22Rv1 (cell line): ENCODE data around the gene SSR4.
A peak's percentile ranks its signal among the peaks of the same experiment; 100 is the strongest.

Source experiments
- H3K27ac ChIP-seq: fragments of 450-650 bp; 2 replicates; pipeline ENCODE4 v1.5.1; 2017
- CTCF ChIP-seq: fragments of 450-650 bp; IDR thresholded peaks from 2 replicates; pipeline ENCODE4 v1.5.1; 2017; ENCODE audit warnings: mild to moderate bottlenecking
- ZFX ChIP-seq: fragments of 450-650 bp; IDR thresholded peaks from 2 replicates; pipeline ENCODE4 v1.6.1; 2017; ENCODE audit warnings: antibody characterized with exemption, borderline replicate concordance

The SSR4 gene

GRCh38 chrX:153794897-153795816 is 689 bp downstream of the SSR4 start:
- peak overlapping the region; percentile 76 for H3K27ac ChIP-seq
- no peak for TF ChIP-seq CTCF
- no peak for TF ChIP-seq ZFX

- TF ChIP-seq CTCF, result no peak
- no peak for TF ChIP-seq ZFX
These were observed 3.0 kb downstream of the SSR4 start for GRCh38 chrX:153797415-153798015.

GRCh38 chrX:153799326-153799725 is 4.9 kb downstream of the SSR4 start:
- no peak overlapping the region for H3K27ac ChIP-seq
- TF ChIP-seq ZFX (no peak), CTCF (no peak)

More at GRCh38 chrX:153797415-153798015, 3.0 kb downstream of the SSR4 start:
- H3K27ac ChIP-seq, result no peak overlapping the region

- H3K27ac ChIP-seq, result no peak overlapping the region
- TF ChIP-seq CTCF (no peak), ZFX (no peak)
These were observed 5.8 kb downstream of the SSR4 start for GRCh38 chrX:153800177-153800722.

GRCh38 chrX:153800746-153801145 is 6.3 kb downstream of the SSR4 start:
- no peak overlapping the region for H3K27ac ChIP-seq
- TF ChIP-seq ZFX (no peak), CTCF (no peak)

- TF ChIP-seq CTCF, result no peak
- TF ChIP-seq ZFX, result no peak
- H3K27ac ChIP-seq, result no peak overlapping the region
These were observed 7.2 kb downstream of the SSR4 start for GRCh38 chrX:153801669-153802068.
